Smooth muscle cell (in vitro differentiated cells): ENCODE results near the gene IDH3G. TPM values are rescaled to one million over a fixed set of nuclear protein-coding genes. Genes with fewer than 3 reads are reported as not detected.

Experiments
- DNase-seq: peaks from one replicate; lab custom pipeline; 2025; ENCODE audit not compliant: unreplicated experiment; lab: John Stamatoyannopoulos, UW
- H2AFZ ChIP-seq: fragments of 200-600 bp; sonication (generic); 2 replicates; pipeline ENCODE4 v1.6.0; 2016; ENCODE audit warnings: antibody characterized with exemption, low read depth, mild to moderate bottlenecking
- H3F3A ChIP-seq: fragments of 200-600 bp; sonication (generic); 2 replicates; pipeline ENCODE4 v1.6.0; 2017; ENCODE audit warnings: antibody characterized with exemption, low read depth
- H3K27ac ChIP-seq: fragments of 200-600 bp; sonication (generic); 2 replicates; pipeline ENCODE4 v1.5.1; 2016; ENCODE audit warnings: low read depth, mild to moderate bottlenecking
- H3K27me3 ChIP-seq: fragments of 200-600 bp; sonication (generic); 2 replicates; pipeline ENCODE4 v1.6.1; 2016; ENCODE audit warnings: low read depth, mild to moderate bottlenecking
- H3K36me3 ChIP-seq: fragments of 200-600 bp; sonication (generic); 2 replicates; pipeline ENCODE4 v1.5.1; 2016; ENCODE audit warnings: low read depth
- H3K4me1 ChIP-seq: fragments of 200-600 bp; sonication (generic); 2 replicates; pipeline ENCODE4 v1.5.1; 2016; ENCODE audit warnings: low read depth
- H3K4me2 ChIP-seq: fragments of 200-600 bp; sonication (generic); 2 replicates; pipeline ENCODE4 v1.6.0; 2016; ENCODE audit warnings: mild to moderate bottlenecking
- H3K4me3 ChIP-seq: fragments of 200-600 bp; sonication (generic); 2 replicates; pipeline ENCODE4 v1.5.1; 2016; ENCODE audit warnings: mild to moderate bottlenecking
- H3K79me2 ChIP-seq: fragments of 200-600 bp; sonication (generic); 2 replicates; pipeline ENCODE4 v1.6.0; 2016; ENCODE audit warnings: low read depth, mild to moderate bottlenecking
- H3K9ac ChIP-seq: fragments of 200-600 bp; sonication (generic); 2 replicates; pipeline ENCODE4 v1.6.0; 2016; ENCODE audit warnings: low read depth
- H3K9me3 ChIP-seq: fragments of 200-600 bp; sonication (generic); replicated peaks from 2 replicates; pipeline ENCODE4 v1.5.1; 2016; ENCODE audit warnings: low read depth
- H4K20me1 ChIP-seq: fragments of 200-600 bp; sonication (generic); 2 replicates; pipeline ENCODE4 v1.6.0; 2016; ENCODE audit warnings: low read depth
- WGBS: methylation state at CpG from one replicate; pipeline ENCODE4 v1.1.7; 2016; ENCODE audit warnings: low lambda C conversion rate; 5-methylcytosine and 5-hydroxymethylcytosine counted together
- polyA plus RNA-seq: library from polyadenylated mRNA; unstranded; fragments of >200 nt; fragmentation: Nextera tagmentation; extraction: Ambion mirVana; gene quantifications from 2 replicates; pipeline ENCODE4 v1.2.1, GENCODE V29; 2016
- total RNA-seq: library from RNA; depleted of rRNA; stranded (reverse); fragments of >200 nt; gene quantifications from 2 replicates; pipeline ENCODE4 v1.2.3, GENCODE V29; 2014
- TF ChIP-seq, protein P1 (sequence below): fragments of 200-600 bp; sonication (generic); IDR thresholded peaks from 2 replicates; pipeline ENCODE4 v1.5.1; 2017; ENCODE audit warnings: borderline replicate concordance, mild to moderate bottlenecking, antibody characterized with exemption; ENCODE audit not compliant: insufficient read depth, poor library complexity, severe bottlenecking

The IDH3G gene
- total and polyA plus RNA-seq, 2 experiments from 2014 or later, result 86.0 to 88.9 TPM

DNA sequence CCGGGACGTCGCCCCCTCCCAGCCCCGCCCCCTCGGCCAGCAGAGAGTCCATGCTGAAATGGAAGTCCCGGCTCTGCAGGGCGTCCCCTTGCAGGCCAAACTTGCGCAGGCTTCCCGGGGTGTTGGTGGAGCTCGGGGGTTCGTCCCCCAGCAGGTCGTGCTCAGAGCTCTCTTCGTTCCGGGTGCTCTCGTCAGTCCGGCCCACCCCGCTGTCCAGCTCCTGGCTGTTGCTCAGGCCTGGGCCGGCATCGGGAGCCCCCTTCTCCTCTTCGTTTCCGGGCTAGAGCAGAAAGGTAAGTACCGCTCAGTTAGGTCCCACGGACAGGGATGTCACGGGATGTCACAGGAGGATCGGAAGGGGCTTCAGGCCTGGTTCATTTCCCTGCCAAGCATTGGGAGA lies 10.4 kb upstream of the IDH3G start:
- Histone ChIP-seq H3K27ac (no peak overlapping the region), H3F3A (no peaks in the 10 kb centered on the region), H2AFZ (no peak overlapping the region), H4K20me1 (no peaks in the 10 kb centered on the region), H3K36me3 (no peaks in the 10 kb centered on the region), H3K79me2 (no peaks in the 10 kb centered on the region), H3K9me3 (no peaks in the 10 kb centered on the region), H3K4me1 (no peaks in the 10 kb centered on the region), H3K4me2 (no peak overlapping the region), H3K4me3 (no peak overlapping the region), H3K9ac (no peak overlapping the region), H3K27me3 (no peaks in the 10 kb centered on the region)
- 95% methylated on average over 20 of the region's 25 CpGs for WGBS
- TF ChIP-seq, protein P1, sequence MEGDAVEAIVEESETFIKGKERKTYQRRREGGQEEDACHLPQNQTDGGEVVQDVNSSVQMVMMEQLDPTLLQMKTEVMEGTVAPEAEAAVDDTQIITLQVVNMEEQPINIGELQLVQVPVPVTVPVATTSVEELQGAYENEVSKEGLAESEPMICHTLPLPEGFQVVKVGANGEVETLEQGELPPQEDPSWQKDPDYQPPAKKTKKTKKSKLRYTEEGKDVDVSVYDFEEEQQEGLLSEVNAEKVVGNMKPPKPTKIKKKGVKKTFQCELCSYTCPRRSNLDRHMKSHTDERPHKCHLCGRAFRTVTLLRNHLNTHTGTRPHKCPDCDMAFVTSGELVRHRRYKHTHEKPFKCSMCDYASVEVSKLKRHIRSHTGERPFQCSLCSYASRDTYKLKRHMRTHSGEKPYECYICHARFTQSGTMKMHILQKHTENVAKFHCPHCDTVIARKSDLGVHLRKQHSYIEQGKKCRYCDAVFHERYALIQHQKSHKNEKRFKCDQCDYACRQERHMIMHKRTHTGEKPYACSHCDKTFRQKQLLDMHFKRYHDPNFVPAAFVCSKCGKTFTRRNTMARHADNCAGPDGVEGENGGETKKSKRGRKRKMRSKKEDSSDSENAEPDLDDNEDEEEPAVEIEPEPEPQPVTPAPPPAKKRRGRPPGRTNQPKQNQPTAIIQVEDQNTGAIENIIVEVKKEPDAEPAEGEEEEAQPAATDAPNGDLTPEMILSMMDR, result no peak
- no peak for DNase-seq

DNA sequence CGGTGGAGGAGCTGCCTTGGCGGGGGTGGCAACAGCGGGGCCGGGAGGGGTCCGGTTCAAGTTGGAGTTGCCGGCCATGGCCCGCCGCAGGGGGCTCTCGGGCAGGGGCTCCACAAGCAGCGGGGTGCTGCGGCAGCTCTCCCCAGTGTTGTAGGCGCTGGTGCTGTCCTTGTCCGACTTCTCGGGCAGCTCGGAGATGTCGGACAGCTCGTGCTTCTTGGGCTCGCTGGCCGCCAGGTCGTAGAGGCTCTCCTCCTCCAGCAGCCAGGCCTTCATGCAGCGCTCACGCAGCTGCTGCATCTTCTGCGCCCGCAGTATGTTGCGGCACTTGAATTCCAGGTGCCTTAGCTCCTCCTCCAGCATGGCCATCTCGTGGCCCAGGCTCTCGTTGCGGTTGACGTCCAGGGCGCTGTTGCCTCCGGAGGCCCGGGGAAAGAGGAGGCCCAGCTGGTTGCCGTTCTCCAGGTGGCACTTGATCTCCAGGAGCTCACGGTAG lies 10.0 kb upstream of the IDH3G start:
- DNase-seq, result no peak
- H3K9me3 ChIP-seq, result no peaks in the 10 kb centered on the region
- H2AFZ ChIP-seq, result no peak overlapping the region
- 93% methylated on average over 34 of the region's 34 CpGs for WGBS
- TF ChIP-seq, protein P1, result no peak
- no peaks in the 10 kb centered on the region for H4K20me1 ChIP-seq
- no peak overlapping the region for H3K4me3 ChIP-seq
- no peaks in the 10 kb centered on the region for H3K27me3 ChIP-seq
- no peak overlapping the region for H3K9ac ChIP-seq
- no peaks in the 10 kb centered on the region for H3K36me3 ChIP-seq
- H3K4me2 ChIP-seq, result no peak overlapping the region
- H3K79me2 ChIP-seq, result no peaks in the 10 kb centered on the region
- H3F3A ChIP-seq, result no peaks in the 10 kb centered on the region
- no peak overlapping the region for H3K27ac ChIP-seq
- H3K4me1 ChIP-seq, result no peaks in the 10 kb centered on the region

DNA sequence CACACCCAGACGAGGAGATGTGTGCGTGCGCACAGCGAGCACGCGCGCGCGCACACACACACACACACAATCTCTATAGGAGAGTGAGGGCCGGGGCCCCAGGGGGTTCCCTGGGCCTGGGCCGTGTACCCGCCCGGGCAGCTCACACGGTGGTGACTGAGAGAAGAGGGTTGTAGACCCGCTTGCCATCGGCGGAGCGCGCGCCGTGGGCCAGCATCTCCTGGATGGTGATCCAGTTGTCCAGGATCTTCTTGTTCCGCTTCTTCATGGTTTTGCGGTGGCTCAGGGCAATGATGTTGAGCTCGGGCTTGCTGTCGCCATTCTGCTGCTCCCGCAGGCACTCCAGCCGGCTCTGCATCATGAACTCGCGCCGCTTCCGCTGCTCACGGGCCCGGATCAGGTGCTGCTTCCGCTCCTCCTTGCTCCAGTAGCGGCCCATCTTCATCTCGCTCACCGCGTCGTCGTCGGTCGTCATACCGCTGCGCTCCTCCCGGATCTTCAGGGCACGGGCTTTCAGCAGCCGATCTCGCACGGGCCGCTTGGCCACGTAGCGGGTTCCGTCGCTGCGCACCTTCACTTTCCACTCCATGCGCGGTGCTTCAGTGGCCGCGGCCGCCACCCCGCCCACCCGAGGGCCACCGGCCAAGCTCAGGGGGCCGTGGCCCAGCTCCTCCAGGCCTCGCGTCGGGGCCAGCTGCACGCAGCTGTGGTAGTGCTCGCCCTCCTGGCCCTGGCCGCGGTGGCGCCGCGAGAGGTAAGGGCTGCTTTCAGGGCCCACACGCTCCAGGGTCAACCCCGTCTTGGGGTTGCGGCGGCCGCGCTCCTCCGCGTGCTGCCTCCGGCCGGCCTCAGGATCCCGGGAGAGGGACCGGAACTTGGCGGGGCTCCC lies 9.3 kb upstream of the IDH3G start:
- Histone ChIP-seq H3K36me3 (no peaks in the 10 kb centered on the region), H3K9ac (no peak overlapping the region), H3K27me3 (no peaks in the 10 kb centered on the region), H3K4me3 (no peak overlapping the region), H3K9me3 (no peaks in the 10 kb centered on the region), H3K79me2 (no peaks in the 10 kb centered on the region), H3K4me2 (no peak overlapping the region), H2AFZ (no peak overlapping the region), H3K27ac (no peak overlapping the region), H3F3A (no peaks in the 10 kb centered on the region), H3K4me1 (no peaks in the 10 kb centered on the region), H4K20me1 (no peaks in the 10 kb centered on the region)
- TF ChIP-seq, protein P1, result no peak
- DNase-seq, result no peak
- WGBS, result 95% methylated on average over 87 of the region's 87 CpGs
